HG03175 (cell line): Measurements from ENCODE around the gene POLE.
"Not testable (repeated sequence)": the region's sequence is repeated elsewhere in the genome, so short reads cannot be mapped to it uniquely, and the experiment has no call there.

Experiments
- ATAC-seq: cut with Tn5 transposase; IDR thresholded peaks from one replicate; pipeline ENCODE4 v1.9.1; 2021; ENCODE audit warnings: mild to moderate bottlenecking, moderate library complexity; ENCODE audit not compliant: unreplicated experiment

The POLE gene

DNA sequence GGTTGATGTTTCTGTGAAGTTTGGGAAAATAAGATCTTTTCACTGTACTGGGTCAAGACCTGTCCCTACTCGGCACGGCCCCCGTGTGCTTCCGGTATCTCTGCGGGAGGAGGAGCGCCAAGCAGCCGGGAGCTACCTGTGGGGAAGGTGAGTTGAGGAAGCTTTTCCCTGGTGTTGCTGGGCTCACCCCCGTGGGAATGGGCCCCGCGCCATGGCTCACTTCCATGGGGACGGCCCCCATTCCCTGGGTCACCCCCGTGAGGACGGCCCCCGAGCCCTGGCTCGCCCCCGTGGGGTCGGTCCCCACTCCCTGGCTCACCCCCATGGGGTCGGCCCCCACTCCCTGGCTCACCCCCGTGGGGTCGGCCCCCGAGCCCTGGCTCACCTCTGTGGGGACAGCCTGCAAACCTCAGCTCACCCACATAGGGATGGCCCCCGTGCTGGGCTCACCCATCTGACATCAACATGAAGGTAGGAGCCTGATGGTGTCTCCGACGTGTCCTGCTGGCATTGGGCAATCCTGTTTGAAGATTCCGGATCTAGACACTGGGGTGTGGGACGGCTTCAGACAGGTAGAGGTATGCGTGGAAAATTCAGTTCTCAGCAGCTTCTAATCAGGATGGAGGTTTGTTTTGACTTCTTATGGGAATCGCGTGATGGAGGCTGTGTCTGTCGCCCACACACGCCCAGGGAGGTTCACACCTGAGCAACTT is 85.8 kb downstream of the POLE start:
- ATAC-seq = no peak

DNA sequence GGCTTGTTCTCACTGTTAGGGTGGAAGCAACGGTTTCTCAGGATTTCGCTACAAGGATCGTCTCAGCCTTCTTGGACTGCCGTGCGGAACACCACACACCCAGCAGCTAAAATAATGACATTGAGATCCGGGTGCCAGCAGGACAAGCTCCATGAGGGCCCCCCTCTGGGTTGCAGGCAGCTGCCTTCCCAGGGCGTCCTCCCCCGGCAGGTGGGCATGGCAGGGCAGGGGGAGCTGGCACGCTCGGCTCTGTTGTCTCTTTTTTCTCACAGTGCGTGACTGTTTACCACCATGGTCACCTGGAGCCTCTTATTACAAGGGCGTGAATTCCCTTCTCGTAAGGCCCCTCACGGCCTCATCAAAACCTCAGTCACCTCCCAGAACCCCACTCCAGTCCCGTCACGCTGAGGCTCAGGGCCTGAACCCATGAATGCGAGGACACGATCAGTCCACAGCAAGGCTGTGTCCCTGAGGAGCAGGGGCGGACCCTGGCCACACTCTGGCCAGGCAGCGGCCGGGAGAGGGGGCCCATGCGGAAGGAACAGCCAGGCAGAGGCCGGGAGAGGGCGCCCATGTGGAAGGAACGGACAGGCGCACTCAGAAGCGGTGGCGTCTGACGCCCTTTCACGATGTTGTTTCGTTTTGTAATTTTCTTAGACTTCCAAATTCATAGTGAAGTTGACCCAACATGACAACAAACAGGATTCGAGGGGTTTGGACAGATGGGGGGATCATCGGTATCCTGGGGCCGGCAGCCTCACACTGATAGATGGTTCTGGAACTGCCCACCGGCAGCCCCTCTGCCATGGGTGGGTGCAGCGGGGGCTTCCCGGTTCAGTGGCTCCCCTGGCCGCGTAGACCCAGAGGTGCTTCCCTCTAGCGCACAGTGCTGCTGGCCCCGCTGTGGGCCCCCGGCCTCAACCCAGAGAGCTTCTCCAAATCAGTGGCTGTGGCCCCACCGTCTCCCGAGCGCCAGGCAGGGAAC is 86.8 kb downstream of the POLE start:
- no peak for ATAC-seq

DNA sequence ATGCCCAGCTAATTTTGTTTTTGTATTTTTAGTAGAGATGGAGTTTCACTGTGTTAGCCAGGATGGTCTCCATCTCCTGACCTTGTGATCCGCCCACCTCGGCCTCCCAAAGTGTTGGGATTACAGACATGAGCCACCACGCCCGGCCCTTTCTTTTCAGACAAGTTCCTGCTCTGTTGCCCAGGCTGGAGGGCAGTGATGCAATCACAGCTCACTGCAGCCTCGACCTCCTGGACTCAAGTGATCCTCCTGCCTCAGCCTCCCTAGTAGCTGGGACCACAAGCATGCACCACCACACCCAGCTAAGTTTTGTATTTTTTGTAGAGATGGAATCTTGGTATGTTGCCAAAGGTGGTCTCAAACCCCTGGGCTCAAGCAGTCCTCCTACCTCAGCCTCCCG is 87.6 kb downstream of the POLE start:
- not testable (repeated sequence) for ATAC-seq

DNA sequence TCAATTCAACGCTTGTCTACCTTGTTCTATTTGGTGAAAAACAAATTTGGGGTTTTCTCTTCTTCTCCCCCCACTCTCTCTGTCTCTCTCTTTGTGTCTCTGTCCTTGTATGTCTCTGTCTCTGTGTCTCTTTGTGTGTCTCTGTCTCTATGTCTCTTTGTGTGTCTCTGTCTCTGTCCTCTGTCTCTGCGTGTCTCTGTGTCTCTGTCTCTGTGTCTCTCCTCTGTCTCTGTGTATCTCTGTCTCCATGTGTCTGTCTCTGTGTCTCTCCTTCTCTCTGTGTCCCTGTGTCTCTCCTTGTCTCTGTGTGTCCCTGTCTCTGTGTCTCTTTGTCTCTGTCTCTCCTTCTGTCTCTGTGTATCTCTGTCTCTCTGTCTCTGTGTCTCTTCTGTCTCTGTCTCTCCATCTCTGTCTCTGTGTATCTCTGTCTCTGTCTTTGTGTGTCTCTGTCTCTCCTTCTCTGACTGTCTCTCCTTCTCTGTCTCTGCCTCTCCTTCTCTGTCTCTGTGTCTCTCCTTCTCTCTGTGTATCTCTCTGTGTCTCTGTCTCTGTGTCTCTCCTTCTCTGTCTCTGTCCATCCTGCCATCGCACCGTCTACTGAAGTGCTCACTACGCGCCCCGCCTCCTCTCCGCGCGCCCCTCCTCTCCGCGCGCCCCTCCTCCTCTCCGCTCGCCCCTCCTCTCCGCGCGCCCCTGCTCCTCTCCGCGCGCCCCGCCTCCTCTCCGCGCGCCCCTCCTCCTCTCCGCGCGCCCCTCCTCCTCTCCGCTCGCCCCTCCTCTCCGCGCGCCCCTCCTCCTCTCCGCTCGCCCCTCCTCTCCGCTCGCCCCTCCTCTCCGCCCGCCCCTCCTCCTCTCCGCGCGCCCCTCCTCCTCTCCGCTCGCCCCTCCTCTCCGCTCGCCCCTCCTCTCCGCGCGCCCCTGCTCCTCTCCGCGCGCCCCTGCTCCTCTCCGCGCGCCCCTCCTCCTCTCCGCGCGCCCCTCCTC is 89.5 kb downstream of the POLE start:
- no peak for ATAC-seq

DNA sequence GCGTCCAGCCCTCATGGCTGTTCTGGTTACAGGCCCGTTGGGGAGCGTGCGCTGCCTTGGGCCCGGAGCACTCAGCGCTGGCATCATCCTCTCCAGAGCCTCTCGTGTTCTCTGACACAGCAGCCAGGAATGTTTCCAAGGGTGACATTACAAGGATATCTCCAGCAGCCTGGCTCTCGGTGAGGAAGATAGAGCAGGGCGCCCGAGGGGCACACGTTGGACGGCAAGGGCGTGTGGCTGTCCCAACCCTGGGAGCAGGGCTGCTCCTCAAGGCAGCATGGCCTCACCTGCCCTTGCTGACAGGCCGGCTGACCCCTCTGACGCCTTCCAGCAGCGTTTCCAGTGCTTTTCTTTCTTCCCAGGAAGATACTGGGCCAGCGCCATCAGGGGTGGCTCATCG is 91.1 kb downstream of the POLE start:
- no peak for ATAC-seq

DNA sequence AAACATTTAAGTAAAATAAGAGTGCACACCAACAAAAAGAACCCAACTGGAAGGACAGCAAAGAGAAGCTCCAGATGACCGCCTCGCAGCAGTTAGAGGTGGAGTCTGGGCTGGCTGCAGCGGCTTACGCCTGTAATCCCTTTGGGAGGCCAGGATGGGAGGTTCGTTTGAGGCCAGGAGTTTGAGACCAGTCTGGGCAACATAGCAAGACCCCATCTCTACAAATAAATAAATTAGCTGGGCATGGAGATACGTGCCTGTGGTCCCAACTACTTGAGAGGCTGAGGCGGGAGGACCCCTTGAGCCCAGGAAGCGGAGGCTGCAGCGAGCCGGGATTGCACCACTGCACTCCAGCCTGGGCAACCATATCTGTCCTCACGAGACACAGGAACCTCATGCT is 92.0 kb downstream of the POLE start:
- ATAC-seq = no peak

DNA sequence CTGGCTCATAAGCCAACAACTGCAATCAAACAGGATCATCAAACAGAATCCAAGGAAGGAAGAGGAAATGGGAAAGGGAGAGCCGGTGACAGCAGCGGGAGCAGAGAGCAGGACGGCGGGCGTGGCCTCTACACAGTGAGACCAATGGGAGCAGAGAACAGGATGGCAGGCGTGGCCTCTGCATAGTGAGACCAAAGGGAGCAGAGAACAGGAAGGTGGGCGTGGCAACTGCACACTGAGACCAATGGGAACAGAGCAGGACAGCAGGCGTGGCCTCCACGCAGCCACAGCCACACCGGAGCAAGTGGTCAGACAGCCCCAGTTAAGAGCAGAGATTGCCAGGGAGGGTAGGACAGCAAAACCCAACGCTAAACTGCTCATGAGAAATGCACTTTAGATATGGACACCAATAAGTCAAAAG is 93.2 kb downstream of the POLE start:
- peak; percentile 86 for ATAC-seq

DNA sequence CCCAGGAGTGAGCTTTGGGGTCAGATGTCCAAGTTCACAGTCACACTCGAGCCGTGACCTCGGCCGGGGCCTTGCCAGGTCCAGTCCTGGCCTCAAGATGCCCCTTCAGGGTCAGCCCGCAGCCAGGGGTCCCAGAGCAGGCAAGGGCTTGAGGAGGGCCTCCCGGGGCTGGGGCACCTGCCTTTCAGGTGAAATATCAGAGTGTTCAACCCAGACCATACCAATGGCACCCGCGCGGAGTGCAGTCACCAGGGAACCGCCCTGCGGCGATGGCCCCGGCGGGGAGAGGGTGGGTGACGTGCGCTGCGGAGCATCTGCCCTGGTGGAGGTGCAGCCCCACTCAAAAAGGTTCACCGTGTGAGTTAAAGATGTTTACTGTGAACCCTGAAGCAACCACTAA is 93.6 kb downstream of the POLE start:
- no peak for ATAC-seq

DNA sequence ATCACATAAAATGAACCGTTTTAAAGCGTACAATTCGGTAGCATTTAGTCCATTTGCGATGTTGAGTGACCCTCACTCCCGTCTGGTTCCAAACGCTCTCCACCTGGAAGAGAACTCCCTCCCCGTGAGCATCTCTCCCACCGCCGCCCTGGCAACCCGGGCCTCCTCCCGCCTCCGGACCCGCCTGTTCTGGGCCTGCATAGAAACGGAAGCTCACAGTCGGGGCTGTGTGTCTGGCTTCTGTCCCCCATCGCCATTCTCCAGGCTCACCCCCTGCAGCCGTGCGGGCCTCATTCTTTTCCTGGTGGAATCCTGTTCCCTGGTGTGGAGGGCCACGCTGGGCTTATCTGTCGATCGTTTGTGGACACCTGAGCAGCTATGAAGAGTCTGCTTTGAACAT is 94.1 kb downstream of the POLE start:
- ATAC-seq = no peak

DNA sequence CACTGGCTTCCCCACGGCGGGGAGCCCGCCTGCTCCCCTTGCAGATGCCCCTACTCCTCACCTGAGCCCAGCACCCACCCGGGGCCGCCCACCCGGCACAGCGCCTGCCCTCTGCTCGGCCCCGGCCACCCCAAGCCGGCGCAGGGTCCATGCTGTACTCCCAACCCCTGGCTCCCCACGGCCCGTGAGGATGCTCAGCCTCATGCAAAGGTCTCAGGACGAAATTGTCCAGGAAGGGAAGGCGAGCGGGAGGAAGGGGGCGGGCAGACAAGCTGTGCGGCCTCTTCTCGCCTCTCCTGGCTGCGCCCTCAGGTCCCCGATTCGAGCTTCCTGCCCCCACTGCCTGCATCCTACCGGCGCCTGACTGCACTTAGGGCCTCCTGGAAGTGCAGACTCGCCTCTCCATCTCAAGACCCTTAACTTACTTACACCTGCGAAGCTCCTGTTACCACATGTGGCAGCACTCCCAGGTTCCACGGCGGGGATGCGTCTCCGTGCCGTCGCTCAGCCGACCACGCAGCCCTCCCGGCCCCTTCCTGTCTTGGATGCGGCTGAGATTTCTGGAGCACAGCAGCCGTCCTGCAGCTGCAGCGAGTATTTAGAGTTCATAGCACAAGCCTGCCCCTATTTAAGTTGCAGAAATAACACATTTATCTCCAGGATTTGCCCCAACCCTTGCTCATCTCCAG is 94.7 kb downstream of the POLE start:
- ATAC-seq = no peak

DNA sequence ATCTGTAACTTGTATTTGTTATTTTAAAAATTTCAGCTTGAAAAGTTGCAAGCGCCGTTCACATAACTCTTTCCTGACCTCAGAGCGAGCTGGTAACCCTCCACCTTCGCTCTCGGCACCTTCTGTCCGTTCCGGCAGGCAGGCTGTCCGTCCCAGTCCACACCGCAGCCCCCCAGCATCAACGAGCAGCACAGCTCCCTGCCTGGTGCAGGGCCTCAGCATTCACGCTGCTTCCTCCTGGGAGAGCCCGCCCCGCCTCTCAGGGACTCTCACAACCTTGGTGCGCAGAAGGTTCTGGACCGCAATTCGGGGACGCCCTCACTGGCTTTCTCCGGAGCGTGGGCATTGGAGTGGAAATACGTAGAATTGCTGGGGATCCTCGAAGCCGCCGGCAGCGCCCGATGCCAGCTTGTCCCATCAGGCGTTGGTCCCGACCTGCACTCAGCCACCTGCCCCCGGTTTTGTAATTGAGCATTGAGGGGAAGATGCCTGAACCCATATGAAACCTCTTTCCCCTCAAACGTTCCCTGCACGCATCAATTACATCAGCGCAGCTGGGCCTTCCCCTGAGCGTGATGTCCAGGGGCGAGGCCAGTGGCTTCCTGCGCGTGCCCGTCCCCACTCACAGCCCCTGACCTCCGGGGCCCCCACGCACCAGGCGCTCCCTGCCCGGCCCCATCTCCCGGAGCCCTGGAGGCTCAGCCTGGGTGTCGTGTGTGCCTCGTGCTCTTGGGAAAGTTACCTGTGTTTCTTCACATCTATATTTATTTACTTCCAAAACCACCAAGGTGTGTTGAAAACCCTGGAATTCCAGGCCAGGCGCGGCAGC is 95.8 kb downstream of the POLE start:
- no peak for ATAC-seq

DNA sequence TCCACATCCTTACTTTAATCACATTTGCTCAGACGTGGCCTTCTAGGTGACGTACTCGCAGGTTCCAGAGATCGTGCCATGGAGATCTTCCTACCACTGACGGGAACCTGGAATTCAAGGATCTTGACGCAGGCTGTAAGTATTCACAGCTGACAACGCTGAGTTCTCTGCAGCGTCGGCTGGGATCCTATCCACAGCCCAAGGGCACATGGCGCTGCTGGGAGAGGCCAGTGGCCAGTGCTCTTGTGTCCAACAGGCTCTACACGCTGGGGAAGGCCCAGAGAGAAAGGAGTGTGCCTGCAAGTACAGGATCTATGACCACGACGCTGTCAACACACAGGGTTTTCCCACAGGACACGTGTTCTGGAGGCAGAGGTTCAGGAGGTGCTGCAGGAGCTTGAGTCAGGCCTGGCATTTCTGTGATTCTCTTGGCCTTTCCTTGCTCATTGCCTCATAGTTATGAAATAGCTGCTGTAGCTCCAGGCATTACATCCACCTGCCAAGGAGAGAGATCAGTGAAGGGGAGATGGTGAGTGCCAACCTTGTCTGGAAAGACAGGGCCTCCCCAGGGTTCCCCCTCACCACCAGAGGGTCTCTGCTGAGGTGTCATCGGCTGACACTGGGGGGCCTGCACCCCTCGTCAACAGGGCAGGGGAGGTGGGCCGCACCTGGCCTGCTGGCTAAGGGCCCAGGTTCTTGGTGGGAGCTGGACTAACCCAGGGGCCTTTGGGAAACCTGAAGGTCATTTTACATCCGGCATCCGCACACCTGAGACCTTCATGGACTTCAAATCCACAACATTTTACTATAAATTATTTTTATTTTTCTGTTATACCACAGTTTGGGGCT is 98.1 kb downstream of the POLE start:
- no peak for ATAC-seq

DNA sequence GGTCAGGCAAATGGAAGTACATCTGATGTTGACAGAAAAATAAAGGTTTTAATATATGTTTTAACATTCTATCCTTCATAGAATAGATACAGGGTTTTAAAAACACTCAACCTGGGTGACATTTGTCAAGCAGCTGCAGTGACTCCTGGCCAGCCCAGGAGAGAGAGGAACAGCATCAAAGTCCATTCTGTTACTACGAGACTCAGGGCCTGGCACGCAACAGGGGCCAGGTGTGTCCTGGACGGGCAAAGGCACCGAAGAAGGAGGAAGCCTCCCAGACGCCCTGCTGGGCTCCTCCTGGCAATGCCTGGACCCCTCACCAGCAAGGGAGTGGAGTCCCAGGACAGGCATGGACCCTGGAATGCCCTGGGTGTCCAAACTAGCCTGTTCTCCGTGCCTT is 98.8 kb downstream of the POLE start:
- ATAC-seq = no peak

DNA sequence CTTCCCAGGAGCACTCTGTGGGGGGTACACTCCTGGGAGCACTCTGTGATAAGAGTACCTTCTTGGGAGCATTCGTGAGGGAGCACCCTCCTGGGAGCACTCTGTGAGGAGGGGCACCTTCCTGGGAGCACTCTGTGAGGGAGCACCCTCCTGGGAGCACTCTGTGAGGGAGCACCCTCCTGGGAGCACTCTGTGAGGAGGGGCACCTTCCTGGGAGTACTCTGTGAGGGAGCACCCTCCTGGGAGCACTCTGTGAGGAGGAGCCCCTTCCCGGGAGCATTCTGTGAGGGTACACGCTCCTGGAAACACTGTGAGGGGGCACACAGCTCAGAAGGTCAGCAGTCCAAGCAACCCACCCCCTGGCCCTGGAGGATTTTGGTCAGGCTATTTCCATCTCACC is 99.4 kb downstream of the POLE start:
- ATAC-seq = no peak

DNA sequence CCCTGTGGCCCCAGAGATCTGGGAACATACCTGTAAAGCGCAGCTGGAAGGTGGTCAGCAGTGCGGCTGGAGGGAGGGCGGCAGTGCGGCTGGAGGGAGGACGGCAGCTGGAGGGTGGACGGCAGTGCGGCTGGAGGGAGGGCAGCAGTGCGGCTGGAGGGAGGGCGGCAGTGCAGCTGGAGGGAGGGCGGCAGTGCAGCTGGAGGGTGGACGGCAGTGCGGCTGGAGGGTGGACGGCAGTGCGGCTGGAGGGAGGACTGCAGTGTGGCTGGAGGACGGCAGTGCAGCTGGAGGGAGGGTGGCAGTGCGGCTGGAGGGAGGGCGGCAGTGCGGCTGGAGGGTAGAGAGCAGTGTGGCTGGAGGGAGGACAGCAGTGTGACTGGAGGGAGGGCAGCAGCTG is 100.2 kb downstream of the POLE start:
- no peak for ATAC-seq

DNA sequence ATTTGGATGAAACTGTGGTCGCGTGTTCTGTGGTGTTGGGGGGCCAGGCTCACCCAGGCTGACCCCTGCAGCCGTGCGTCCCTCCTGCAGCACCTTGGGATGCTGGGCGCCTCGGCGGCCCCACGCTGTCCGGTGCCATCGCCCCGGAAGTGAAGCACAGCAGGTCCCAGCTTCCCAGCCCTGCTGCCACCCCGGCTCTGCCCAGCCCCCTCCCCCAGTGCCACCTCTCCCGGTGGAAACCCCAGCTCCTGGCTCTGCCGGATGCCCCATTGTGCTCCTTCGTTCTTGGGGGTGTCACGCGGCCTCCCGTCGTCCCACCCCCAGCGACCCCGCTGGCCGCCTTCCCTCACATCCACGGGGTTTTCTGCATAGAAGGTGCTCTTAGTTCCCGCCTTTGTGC is 102.0 kb downstream of the POLE start:
- ATAC-seq = no peak

DNA sequence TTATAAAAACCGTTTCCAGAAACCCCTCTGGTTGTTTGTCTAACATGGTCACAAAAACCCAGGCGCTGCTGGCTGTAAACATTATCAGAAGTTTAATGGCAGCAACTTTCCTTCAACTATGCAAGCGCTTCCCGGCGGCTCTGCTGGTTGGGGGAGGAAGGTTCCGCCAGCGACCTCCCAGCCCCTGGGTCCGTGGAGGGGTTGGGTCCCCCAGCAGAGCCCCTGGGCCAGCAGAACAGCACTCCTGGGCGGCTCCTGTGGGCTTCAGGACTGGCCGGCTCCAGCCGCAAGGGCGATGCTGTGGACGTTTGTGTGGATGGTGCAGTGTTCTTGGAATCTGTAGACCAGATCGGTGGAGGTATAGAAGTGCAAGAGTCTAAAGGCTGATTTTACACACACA is 102.7 kb downstream of the POLE start:
- ATAC-seq = no peak

DNA sequence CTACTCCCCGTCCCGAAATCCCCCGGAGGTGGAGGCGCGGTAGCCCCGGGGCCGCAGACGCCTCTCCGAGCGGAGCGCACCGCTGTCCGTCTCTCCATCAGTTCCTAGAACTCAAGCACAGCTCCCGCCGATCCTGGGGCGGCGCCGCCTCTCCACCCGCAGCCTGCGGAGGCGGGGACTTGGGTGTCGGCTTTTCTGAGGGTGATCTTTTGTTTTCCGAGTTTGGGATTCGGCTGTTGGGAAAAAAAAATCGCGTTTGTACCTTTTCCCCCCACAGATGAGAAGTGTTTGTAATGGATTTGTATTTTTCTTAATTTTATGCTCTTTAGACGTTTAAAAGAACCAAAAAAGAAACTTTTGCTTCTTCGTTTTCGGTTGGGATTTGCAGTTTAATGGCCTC is 103.4 kb downstream of the POLE start:
- no peak for ATAC-seq

DNA sequence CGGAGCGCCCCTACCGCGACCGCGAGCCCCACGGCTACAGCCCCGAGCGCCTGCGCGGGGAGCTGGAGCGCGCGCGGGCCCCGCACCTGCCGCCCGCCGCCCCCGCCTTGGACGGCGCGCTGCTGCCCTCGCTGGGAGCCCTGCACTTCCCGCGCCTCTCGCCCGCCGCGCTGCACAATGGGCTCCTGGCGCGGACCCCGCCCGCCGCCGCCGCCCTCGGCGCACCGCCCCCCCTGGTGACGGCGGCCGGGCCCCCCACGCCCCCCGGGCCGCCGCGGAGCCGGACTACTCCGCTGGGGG is 103.8 kb downstream of the POLE start:
- no peak for ATAC-seq
